ENCODE measurements around the gene C21orf58.

Gene C21orf58

GRCh38 chr21:46264046-46264689 is 59.5 kb downstream of the C21orf58 start:
- Histone ChIP-seq H2BK5ac (ENCODE audit: low read depth, low read length, poor library complexity) (no peak overlapping the region), H3K18ac (ENCODE audit: low read length) (no peak overlapping the region), H3K4me3 (ENCODE audit: low read depth, low read length) (no peak overlapping the region), H3K79me2 (ENCODE audit: control insufficient read depth, insufficient read depth, low read length, poor library complexity) (no peaks in the 10 kb centered on the region), H4K91ac (ENCODE audit: low read depth, low read length) (no peak overlapping the region), H2BK12ac (ENCODE audit: low read length) (no peak overlapping the region), H3K9ac (ENCODE audit: low read length) (peak overlapping the region; percentile 48), H3K79me1 (ENCODE audit: low read length) (no peaks in the 10 kb centered on the region), H3K4ac (ENCODE audit: low read depth, low read length) (no peak overlapping the region), H3K27me3 (ENCODE audit: insufficient read depth, low read length) (no peaks in the 10 kb centered on the region), H3K36me3 (ENCODE audit: control insufficient read depth in 1 of 2, insufficient read depth in 2 of 2, low read length in 2 of 2) (peaks cover 61 to 68% of the 10 kb centered on the region in 2 experiments), H4K8ac (ENCODE audit: low read depth, low read length) (no peak overlapping the region), H3K9me3 (ENCODE audit: insufficient read depth, low read depth, low read length) (no peaks in the 10 kb centered on the region), H3K27ac (ENCODE audit: low read depth, low read length) (no peak overlapping the region), H2AK5ac (ENCODE audit: low read length) (no peak overlapping the region), H3K14ac (ENCODE audit: low read length) (no peak overlapping the region), H2AFZ (ENCODE audit: insufficient read depth, low read length, poor library complexity) (no peak overlapping the region), H4K12ac (ENCODE audit: low read depth, low read length) (no peak overlapping the region), H3K4me2 (ENCODE audit: low read length) (no peak overlapping the region), H3K4me1 (ENCODE audit: control insufficient read depth in 1 of 2, insufficient read depth in 2 of 2, low read length in 2 of 2) (no peaks in the 10 kb centered on the region), H2BK120ac (ENCODE audit: insufficient read depth, low read length, poor library complexity) (no peak overlapping the region), H3K23ac (ENCODE audit: low read length) (no peak overlapping the region)
- DNase-seq, result no peak
- no CpG with 5 or more reads among the region's 22 CpGs for WGBS (ENCODE audit: extremely low coverage, insufficient coverage, insufficient read length)

GRCh38 chr21:46256501-46256994 is 67.1 kb downstream of the C21orf58 start:
- Histone ChIP-seq H3K79me2 (ENCODE audit: control insufficient read depth, insufficient read depth, low read length, poor library complexity) (no peaks in the 10 kb centered on the region), H3K36me3 (ENCODE audit: control insufficient read depth in 1 of 2, insufficient read depth in 2 of 2, low read length in 2 of 2) (peaks cover 68 to 73% of the 10 kb centered on the region in 2 experiments), H2AFZ (ENCODE audit: insufficient read depth, low read length, poor library complexity) (no peak overlapping the region), H3K23ac (ENCODE audit: low read length) (no peak overlapping the region), H2BK5ac (ENCODE audit: low read depth, low read length, poor library complexity) (no peak overlapping the region), H3K4me3 (ENCODE audit: low read depth, low read length) (no peak overlapping the region), H3K9ac (ENCODE audit: low read length) (no peak overlapping the region), H3K27me3 (ENCODE audit: insufficient read depth, low read length) (no peaks in the 10 kb centered on the region), H3K14ac (ENCODE audit: low read length) (no peak overlapping the region), H4K91ac (ENCODE audit: low read depth, low read length) (no peak overlapping the region), H3K4me2 (ENCODE audit: low read length) (no peak overlapping the region), H2AK5ac (ENCODE audit: low read length) (no peak overlapping the region), H4K8ac (ENCODE audit: low read depth, low read length) (no peak overlapping the region), H2BK12ac (ENCODE audit: low read length) (no peak overlapping the region), H3K9me3 (ENCODE audit: insufficient read depth, low read depth, low read length) (peaks cover 2% of the 10 kb centered on the region), H4K12ac (ENCODE audit: low read depth, low read length) (no peak overlapping the region), H2BK120ac (ENCODE audit: insufficient read depth, low read length, poor library complexity) (no peak overlapping the region), H3K4ac (ENCODE audit: low read depth, low read length) (no peak overlapping the region), H3K27ac (ENCODE audit: low read depth, low read length) (no peak overlapping the region), H3K18ac (ENCODE audit: low read length) (no peak overlapping the region), H3K4me1 (ENCODE audit: control insufficient read depth in 1 of 2, insufficient read depth in 2 of 2, low read length in 2 of 2) (no peaks in the 10 kb centered on the region), H3K79me1 (ENCODE audit: low read length) (no peaks in the 10 kb centered on the region)
- no peak for DNase-seq
- no CpG with 5 or more reads among the region's 18 CpGs for WGBS (ENCODE audit: extremely low coverage, insufficient coverage, insufficient read length)

- Histone ChIP-seq H4K91ac (ENCODE audit: low read depth, low read length) (no peak overlapping the region), H3K27me3 (ENCODE audit: insufficient read depth, low read length) (no peaks in the 10 kb centered on the region), H3K36me3 (ENCODE audit: control insufficient read depth in 1 of 2, insufficient read depth in 2 of 2, low read length in 2 of 2) (peaks cover 63 to 71% of the 10 kb centered on the region in 2 experiments), H3K27ac (ENCODE audit: low read depth, low read length) (no peak overlapping the region), H4K8ac (ENCODE audit: low read depth, low read length) (no peak overlapping the region), H3K4me3 (ENCODE audit: low read depth, low read length) (no peak overlapping the region), H3K79me2 (ENCODE audit: control insufficient read depth, insufficient read depth, low read length, poor library complexity) (no peaks in the 10 kb centered on the region), H3K4me2 (ENCODE audit: low read length) (no peak overlapping the region), H2AK5ac (ENCODE audit: low read length) (no peak overlapping the region), H2BK12ac (ENCODE audit: low read length) (no peak overlapping the region), H2BK120ac (ENCODE audit: insufficient read depth, low read length, poor library complexity) (no peak overlapping the region), H3K14ac (ENCODE audit: low read length) (no peak overlapping the region), H3K18ac (ENCODE audit: low read length) (no peak overlapping the region), H3K9ac (ENCODE audit: low read length) (no peak overlapping the region), H2BK5ac (ENCODE audit: low read depth, low read length, poor library complexity) (no peak overlapping the region), H3K23ac (ENCODE audit: low read length) (no peak overlapping the region), H2AFZ (ENCODE audit: insufficient read depth, low read length, poor library complexity) (no peak overlapping the region), H4K12ac (ENCODE audit: low read depth, low read length) (no peak overlapping the region), H3K79me1 (ENCODE audit: low read length) (no peaks in the 10 kb centered on the region), H3K4me1 (ENCODE audit: control insufficient read depth in 1 of 2, insufficient read depth in 2 of 2, low read length in 2 of 2) (no peaks in the 10 kb centered on the region), H3K9me3 (ENCODE audit: insufficient read depth, low read depth, low read length) (peaks cover 2% of the 10 kb centered on the region), H3K4ac (ENCODE audit: low read depth, low read length) (no peak overlapping the region)
- WGBS (ENCODE audit: extremely low coverage, insufficient coverage, insufficient read length), result no CpG with 5 or more reads among the region's 6 CpGs
- no peak for DNase-seq
Observed at GRCh38 chr21:46255758-46256337, 67.8 kb downstream of the C21orf58 start.

GRCh38 chr21:46255166-46255565 is 68.5 kb downstream of the C21orf58 start:
- no peak overlapping the region for H3K9ac ChIP-seq (ENCODE audit: low read length)
- no peak overlapping the region for H4K91ac ChIP-seq (ENCODE audit: low read depth, low read length)
- H3K9me3 ChIP-seq (ENCODE audit: insufficient read depth, low read depth, low read length), result peaks cover 2% of the 10 kb centered on the region
- no peak overlapping the region for H3K14ac ChIP-seq (ENCODE audit: low read length)
- no peak overlapping the region for H2BK120ac ChIP-seq (ENCODE audit: insufficient read depth, low read length, poor library complexity)
- H3K23ac ChIP-seq (ENCODE audit: low read length), result no peak overlapping the region
- no peak overlapping the region for H2AFZ ChIP-seq (ENCODE audit: insufficient read depth, low read length, poor library complexity)
- H4K12ac ChIP-seq (ENCODE audit: low read depth, low read length), result no peak overlapping the region
- H4K8ac ChIP-seq (ENCODE audit: low read depth, low read length), result no peak overlapping the region
- H3K4me3 ChIP-seq (ENCODE audit: low read depth, low read length), result no peak overlapping the region
- no peak overlapping the region for H2BK12ac ChIP-seq (ENCODE audit: low read length)
- no peak overlapping the region for H3K4me2 ChIP-seq (ENCODE audit: low read length)
- H3K18ac ChIP-seq (ENCODE audit: low read length), result no peak overlapping the region
- no peaks in the 10 kb centered on the region for H3K79me1 ChIP-seq (ENCODE audit: low read length)
- H3K79me2 ChIP-seq (ENCODE audit: control insufficient read depth, insufficient read depth, low read length, poor library complexity), result no peaks in the 10 kb centered on the region
- H3K36me3 ChIP-seq (ENCODE audit: control insufficient read depth in 1 of 2, insufficient read depth in 2 of 2, low read length in 2 of 2), result peaks cover 62 to 69% of the 10 kb centered on the region in 2 experiments
- H3K4me1 ChIP-seq (ENCODE audit: control insufficient read depth in 1 of 2, insufficient read depth in 2 of 2, low read length in 2 of 2), result no peaks in the 10 kb centered on the region
- no peak for DNase-seq
- no peak overlapping the region for H3K27ac ChIP-seq (ENCODE audit: low read depth, low read length)
- H2BK5ac ChIP-seq (ENCODE audit: low read depth, low read length, poor library complexity), result no peak overlapping the region
- no peak overlapping the region for H3K4ac ChIP-seq (ENCODE audit: low read depth, low read length)
- H3K27me3 ChIP-seq (ENCODE audit: insufficient read depth, low read length), result no peaks in the 10 kb centered on the region
- no peak overlapping the region for H2AK5ac ChIP-seq (ENCODE audit: low read length)
- no CpG with 5 or more reads among the region's 11 CpGs for WGBS (ENCODE audit: extremely low coverage, insufficient coverage, insufficient read length)

Measured in trophoblast cell (in vitro differentiated cells and primary cell).